ENCODE measurements around the gene ST8SIA3.
"Not testable (repeated sequence)": the region's sequence is repeated elsewhere in the genome, so short reads cannot be mapped to it uniquely, and the experiment has no call there.

The ST8SIA3 gene

GRCh38 chr18:57346876-57347275 is 5.5 kb upstream of the ST8SIA3 start:
- H3K9me3 ChIP-seq (ENCODE audit: control insufficient read depth, insufficient read depth, low read length): no peaks in the 10 kb centered on the region
- H3K9ac ChIP-seq (ENCODE audit: low read depth, low read length): no peak overlapping the region
- 0 out of 2 replicates have a peak, but pooled peaks cover 7% of the 10 kb centered on the region for H3K4me1 ChIP-seq (ENCODE audit: insufficient read depth, low read length)
- H3K36me3 ChIP-seq (ENCODE audit: insufficient read depth, low read length): no peaks in the 10 kb centered on the region

- no peaks in the 10 kb centered on the region for H3K36me3 ChIP-seq (ENCODE audit: insufficient read depth, low read length)
- H3K4me1 ChIP-seq (ENCODE audit: insufficient read depth, low read length): 0 out of 2 replicates have a peak, but pooled peaks cover 7% of the 10 kb centered on the region
Measured at GRCh38 chr18:57347784-57348183, 4.6 kb upstream of the ST8SIA3 start.

GRCh38 chr18:57352761-57353136 is 392 bp downstream of the ST8SIA3 start:
- Histone ChIP-seq H3K9ac (ENCODE audit: low read depth, low read length) (peak overlapping the region; percentile 78), H3K4me1 (ENCODE audit: insufficient read depth, low read length) (0 out of 2 replicates have a peak, but pooled peaks cover 4% of the 10 kb centered on the region), H3K9me3 (ENCODE audit: control insufficient read depth, insufficient read depth, low read length) (no peaks in the 10 kb centered on the region), H3K36me3 (ENCODE audit: insufficient read depth, low read length) (no peaks in the 10 kb centered on the region)

More at GRCh38 chr18:57347784-57348183, 4.6 kb upstream of the ST8SIA3 start:
- no peak overlapping the region for H3K9ac ChIP-seq (ENCODE audit: low read depth, low read length)
- no peaks in the 10 kb centered on the region for H3K9me3 ChIP-seq (ENCODE audit: control insufficient read depth, insufficient read depth, low read length)

- H3K36me3 ChIP-seq (ENCODE audit: insufficient read depth, low read length): no peaks in the 10 kb centered on the region
- no peaks in the 10 kb centered on the region for H3K9me3 ChIP-seq (ENCODE audit: control insufficient read depth, insufficient read depth, low read length)
- peak overlapping the region; percentile 78 for H3K9ac ChIP-seq (ENCODE audit: low read depth, low read length)
Measured at GRCh38 chr18:57353137-57353939, 981 bp downstream of the ST8SIA3 start.

GRCh38 chr18:57353940-57354461 is 1.6 kb downstream of the ST8SIA3 start:
- Histone ChIP-seq H3K9ac (ENCODE audit: low read depth, low read length) (peak overlapping the region; percentile 78), H3K9me3 (ENCODE audit: control insufficient read depth, insufficient read depth, low read length) (no peaks in the 10 kb centered on the region), H3K4me1 (ENCODE audit: insufficient read depth, low read length) (0 out of 2 replicates have a peak, but pooled peaks cover 4% of the 10 kb centered on the region)

More at GRCh38 chr18:57353137-57353939, 981 bp downstream of the ST8SIA3 start:
- 0 out of 2 replicates have a peak, but pooled peaks cover 4% of the 10 kb centered on the region for H3K4me1 ChIP-seq (ENCODE audit: insufficient read depth, low read length)

GRCh38 chr18:57359433-57359832 is 7.1 kb downstream of the ST8SIA3 start:
- no peaks in the 10 kb centered on the region for H3K4me1 ChIP-seq (ENCODE audit: insufficient read depth, low read length)
- H3K36me3 ChIP-seq (ENCODE audit: insufficient read depth, low read length): no peaks in the 10 kb centered on the region
- no peak overlapping the region for H3K9ac ChIP-seq (ENCODE audit: low read depth, low read length)
- no peaks in the 10 kb centered on the region for H3K9me3 ChIP-seq (ENCODE audit: control insufficient read depth, insufficient read depth, low read length)

More at GRCh38 chr18:57353940-57354461, 1.6 kb downstream of the ST8SIA3 start:
- no peaks in the 10 kb centered on the region for H3K36me3 ChIP-seq (ENCODE audit: insufficient read depth, low read length)

- Histone ChIP-seq H3K36me3 (ENCODE audit: insufficient read depth, low read length) (no peaks in the 10 kb centered on the region), H3K4me1 (ENCODE audit: insufficient read depth, low read length) (no peaks in the 10 kb centered on the region), H3K9me3 (ENCODE audit: control insufficient read depth, insufficient read depth, low read length) (no peaks in the 10 kb centered on the region), H3K9ac (ENCODE audit: low read depth, low read length) (no peak overlapping the region)
Measured at GRCh38 chr18:57362714-57363113, 10.4 kb downstream of the ST8SIA3 start.

- H3K36me3 ChIP-seq (ENCODE audit: insufficient read depth, low read length): no peaks in the 10 kb centered on the region
- H3K9ac ChIP-seq (ENCODE audit: low read depth, low read length): no peak overlapping the region
- no peaks in the 10 kb centered on the region for H3K4me1 ChIP-seq (ENCODE audit: insufficient read depth, low read length)
- H3K9me3 ChIP-seq (ENCODE audit: control insufficient read depth, insufficient read depth, low read length): no peaks in the 10 kb centered on the region
Measured at GRCh38 chr18:57364460-57364859, 12.1 kb downstream of the ST8SIA3 start.

- no peaks in the 10 kb centered on the region for H3K36me3 ChIP-seq (ENCODE audit: insufficient read depth, low read length)
- no peak overlapping the region for H3K9ac ChIP-seq (ENCODE audit: low read depth, low read length)
- no peaks in the 10 kb centered on the region for H3K4me1 ChIP-seq (ENCODE audit: insufficient read depth, low read length)
- no peaks in the 10 kb centered on the region for H3K9me3 ChIP-seq (ENCODE audit: control insufficient read depth, insufficient read depth, low read length)
Measured at GRCh38 chr18:57366528-57367081, 14.2 kb downstream of the ST8SIA3 start.

- Histone ChIP-seq H3K36me3 (ENCODE audit: insufficient read depth, low read length) (no peaks in the 10 kb centered on the region), H3K9ac (ENCODE audit: low read depth, low read length) (no peak overlapping the region), H3K4me1 (ENCODE audit: insufficient read depth, low read length) (no peaks in the 10 kb centered on the region), H3K9me3 (ENCODE audit: control insufficient read depth, insufficient read depth, low read length) (no peaks in the 10 kb centered on the region)
Measured at GRCh38 chr18:57372444-57372843, 20.1 kb downstream of the ST8SIA3 start.

- Histone ChIP-seq H3K9ac (ENCODE audit: low read depth, low read length) (no peak overlapping the region), H3K4me1 (ENCODE audit: insufficient read depth, low read length) (no peaks in the 10 kb centered on the region), H3K36me3 (ENCODE audit: insufficient read depth, low read length) (no peaks in the 10 kb centered on the region), H3K9me3 (ENCODE audit: control insufficient read depth, insufficient read depth, low read length) (no peaks in the 10 kb centered on the region)
Measured at GRCh38 chr18:57373017-57373416, 20.7 kb downstream of the ST8SIA3 start.

- Histone ChIP-seq H3K9ac (ENCODE audit: low read depth, low read length) (no peak overlapping the region), H3K4me1 (ENCODE audit: insufficient read depth, low read length) (no peaks in the 10 kb centered on the region), H3K36me3 (ENCODE audit: insufficient read depth, low read length) (no peaks in the 10 kb centered on the region), H3K9me3 (ENCODE audit: control insufficient read depth, insufficient read depth, low read length) (no peaks in the 10 kb centered on the region)
Measured at GRCh38 chr18:57376503-57376902, 24.1 kb downstream of the ST8SIA3 start.

- Histone ChIP-seq H3K9me3 (ENCODE audit: control insufficient read depth, insufficient read depth, low read length) (no peaks in the 10 kb centered on the region), H3K36me3 (ENCODE audit: insufficient read depth, low read length) (no peaks in the 10 kb centered on the region), H3K4me1 (ENCODE audit: insufficient read depth, low read length) (peaks cover 6% of the 10 kb centered on the region; the same call in 1 of the 2 replicates), H3K9ac (ENCODE audit: low read depth, low read length) (no peak overlapping the region)
Measured at GRCh38 chr18:57389271-57389670, 36.9 kb downstream of the ST8SIA3 start.

GRCh38 chr18:57390044-57390443 is 37.7 kb downstream of the ST8SIA3 start:
- H3K4me1 ChIP-seq (ENCODE audit: insufficient read depth, low read length): peaks cover 6% of the 10 kb centered on the region; the same call in 1 of the 2 replicates

GRCh38 chr18:57394749-57395148 is 42.4 kb downstream of the ST8SIA3 start:
- not testable (repeated sequence) for H3K9ac ChIP-seq (ENCODE audit: low read depth, low read length); H3K9me3 ChIP-seq (ENCODE audit: control insufficient read depth, insufficient read depth, low read length); H3K36me3 ChIP-seq (ENCODE audit: insufficient read depth, low read length); H3K4me1 ChIP-seq (ENCODE audit: insufficient read depth, low read length)

More at GRCh38 chr18:57390044-57390443, 37.7 kb downstream of the ST8SIA3 start:
- no peaks in the 10 kb centered on the region for H3K36me3 ChIP-seq (ENCODE audit: insufficient read depth, low read length)
- H3K9me3 ChIP-seq (ENCODE audit: control insufficient read depth, insufficient read depth, low read length): no peaks in the 10 kb centered on the region
- H3K9ac ChIP-seq (ENCODE audit: low read depth, low read length): no peak overlapping the region

All from ES-I3 (cell line).